Fibroblast of lung (primary cell): Measurements from ENCODE around the gene ARHGAP44.

Source experiments
- CTCF ChIP-seq, 2 donors: IDR thresholded peaks in 1 of 2; conservative IDR thresholded peaks in 1 of 2; 1 replicate in 1 of 2; 2 replicates in 1 of 2; pipeline ENCODE4 v1.5.1; 2011 to 2012; ENCODE audit warnings: low read length in 2 of 2, control low read depth in 1 of 2, inconsistent platforms in 1 of 2, low read depth in 1 of 2, mild to moderate bottlenecking in 1 of 2
- EZH2 ChIP-seq: IDR thresholded peaks from 2 replicates; pipeline ENCODE4 v1.5.1; 2012; ENCODE audit warnings: low read length, control low read depth, mild to moderate bottlenecking; ENCODE audit errors: missing control alignments

GRCh38 chr17:12745486-12745885, 43.8 kb upstream of the ARHGAP44 start:
- no peak for TF ChIP-seq CTCF (conservative IDR thresholded peaks at IDR 0.05 in 1 of 2, IDR thresholded peaks at IDR 0.05 in 1 of 2; ENCODE audit: low read depth in 1 of 2, low read length in 2 of 2)
- TF ChIP-seq EZH2: no peak
